Endothelial cell (in vitro differentiated cells): ENCODE results near the gene PARD3B. TPM values are rescaled to one million over a fixed set of nuclear protein-coding genes. Genes with fewer than 3 reads are reported as not detected.
"Not testable (repeated sequence)": the region's sequence is repeated elsewhere in the genome, so short reads cannot be mapped to it uniquely, and the experiment has no call there.

ENCODE experiments used
- DNase-seq: peaks from one replicate; pipeline ENCODE4 v3.0.0; 2021; ENCODE audit warnings: low spot score
- H3K27ac Mint-ChIP-seq: one replicate; pipeline ENCODE4 v1.8.0; 2021; ENCODE audit warnings: mixed read lengths, inconsistent platforms; ENCODE audit not compliant: unreplicated experiment
- H3K27me3 Mint-ChIP-seq: one replicate; pipeline ENCODE4 v1.8.0; 2021; ENCODE audit warnings: mild to moderate bottlenecking, moderate library complexity, mixed read lengths, inconsistent platforms; ENCODE audit not compliant: unreplicated experiment
- H3K36me3 Mint-ChIP-seq: one replicate; pipeline ENCODE4 v1.8.0; 2021; ENCODE audit warnings: mild to moderate bottlenecking, low read depth, mixed read lengths, inconsistent platforms; ENCODE audit not compliant: unreplicated experiment
- H3K4me1 Mint-ChIP-seq: one replicate; pipeline ENCODE4 v1.8.0; 2021; ENCODE audit warnings: mild to moderate bottlenecking, mixed read lengths, inconsistent platforms; ENCODE audit not compliant: unreplicated experiment
- H3K4me3 Mint-ChIP-seq: one replicate; pipeline ENCODE4 v1.8.0; 2021; ENCODE audit warnings: mild to moderate bottlenecking, mixed read lengths, inconsistent platforms; ENCODE audit not compliant: unreplicated experiment
- H3K9me3 Mint-ChIP-seq: one replicate; pipeline ENCODE4 v1.8.0; 2021; ENCODE audit warnings: mixed read lengths, inconsistent platforms; ENCODE audit not compliant: unreplicated experiment
- CTCF ChIP-seq: fragments of 200-600 bp; sonication (generic); IDR thresholded peaks from one replicate; pipeline ENCODE4 v1.5.0; 2021; ENCODE audit warnings: antibody characterized with exemption; ENCODE audit not compliant: unreplicated experiment
- total RNA-seq: library from RNA; stranded (reverse); fragmentation: NEBNext Ultra II Directional; extraction: Animal tissue kit (Norgen Biotek cat#: 25700); gene quantifications from one replicate; pipeline ENCODE4 v1.2.1, GENCODE V29; 2021; ENCODE audit not compliant: unreplicated experiment

PARD3B gene
- total RNA-seq, 1 donor from 2014 or later: 17.4 TPM

GRCh38 chr2:205483095-205483494 is 937.8 kb downstream of the PARD3B start:
- TF ChIP-seq CTCF: no peak
- H3K27ac Mint-ChIP-seq: no peak overlapping the region
- peaks cover 1% of the 10 kb centered on the region for H3K27me3 Mint-ChIP-seq
- H3K9me3 Mint-ChIP-seq: no peaks in the 10 kb centered on the region
- no peak for DNase-seq
- no peaks in the 10 kb centered on the region for H3K36me3 Mint-ChIP-seq
- H3K4me1 Mint-ChIP-seq: peaks cover 5% of the 10 kb centered on the region
- H3K4me3 Mint-ChIP-seq: no peak overlapping the region

DNA sequence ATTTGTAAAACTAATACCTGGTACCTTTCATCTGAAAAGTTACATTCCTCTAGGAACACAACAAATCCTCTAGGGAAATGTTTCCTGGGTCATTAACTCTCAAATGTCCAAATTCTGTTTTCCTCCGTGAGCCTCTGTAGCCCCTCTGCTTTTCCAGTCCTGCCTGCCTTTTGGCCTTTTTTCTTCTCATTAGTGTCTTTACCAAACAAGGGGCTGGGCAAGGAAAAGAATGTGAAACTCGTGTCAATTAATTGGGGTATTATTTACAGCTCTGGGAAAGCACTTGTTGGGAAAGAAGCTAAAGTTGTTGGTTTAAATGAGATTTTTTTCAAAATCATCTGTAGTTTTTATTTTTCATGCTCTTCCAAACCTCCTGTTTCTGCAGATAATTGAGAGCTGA is 938.9 kb downstream of the PARD3B start:
- no peak for DNase-seq
- H3K27ac Mint-ChIP-seq: no peak overlapping the region
- no peaks in the 10 kb centered on the region for H3K9me3 Mint-ChIP-seq
- H3K27me3 Mint-ChIP-seq: peaks cover 1% of the 10 kb centered on the region
- no peak for TF ChIP-seq CTCF
- H3K4me3 Mint-ChIP-seq: no peak overlapping the region
- H3K36me3 Mint-ChIP-seq: no peaks in the 10 kb centered on the region
- peaks cover 5% of the 10 kb centered on the region for H3K4me1 Mint-ChIP-seq

DNA sequence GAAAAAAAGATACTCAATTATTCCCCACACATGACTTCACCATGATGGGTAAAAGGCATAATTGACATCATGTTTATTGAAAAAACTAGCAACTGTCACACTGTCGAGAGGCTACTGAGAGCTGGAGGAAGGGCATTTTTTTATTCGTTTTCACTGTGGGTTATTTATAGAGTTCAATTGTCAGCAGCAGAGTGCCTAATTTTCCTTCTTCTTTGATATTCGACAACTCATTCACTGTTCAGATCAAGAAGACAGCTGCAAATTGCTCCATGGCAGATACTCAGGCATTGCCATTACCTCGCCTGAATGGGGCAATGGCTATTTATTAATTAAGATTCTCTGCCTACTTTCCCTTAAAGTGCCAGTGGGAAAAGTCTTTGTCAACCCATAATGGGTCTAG is 939.5 kb downstream of the PARD3B start:
- H3K4me3 Mint-ChIP-seq: no peak overlapping the region
- peaks cover 1% of the 10 kb centered on the region for H3K27me3 Mint-ChIP-seq
- H3K4me1 Mint-ChIP-seq: peaks cover 5% of the 10 kb centered on the region
- H3K36me3 Mint-ChIP-seq: no peaks in the 10 kb centered on the region
- no peak for TF ChIP-seq CTCF
- no peak for DNase-seq
- H3K9me3 Mint-ChIP-seq: no peaks in the 10 kb centered on the region
- no peak overlapping the region for H3K27ac Mint-ChIP-seq

DNA sequence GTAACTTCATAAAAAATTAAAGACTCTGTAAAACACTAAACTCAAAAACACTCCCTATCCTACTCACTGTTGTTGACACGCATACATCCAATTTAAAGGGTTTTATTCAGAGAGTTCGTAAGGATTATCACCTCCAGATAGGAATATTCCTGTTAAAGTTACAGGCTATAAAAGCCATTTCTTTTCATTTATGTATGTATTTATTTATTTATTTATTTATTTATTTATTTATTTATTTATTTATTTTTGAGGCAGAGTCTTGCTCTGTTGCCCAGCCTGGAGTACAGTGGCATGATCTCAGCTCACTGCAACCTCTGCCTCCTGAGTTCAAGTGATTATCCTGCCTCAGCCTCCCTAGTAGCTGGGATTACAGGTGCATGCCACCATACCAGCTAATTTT is 948.3 kb downstream of the PARD3B start:
- not testable (repeated sequence) for H3K27me3 Mint-ChIP-seq, DNase-seq, H3K4me3 Mint-ChIP-seq, H3K9me3 Mint-ChIP-seq, H3K4me1 Mint-ChIP-seq, H3K36me3 Mint-ChIP-seq, H3K27ac Mint-ChIP-seq

GRCh38 chr2:205494537-205495235 is 949.4 kb downstream of the PARD3B start:
- DNase-seq: no peak
- peaks cover 2% of the 10 kb centered on the region for H3K27me3 Mint-ChIP-seq
- no peak overlapping the region for H3K27ac Mint-ChIP-seq
- H3K36me3 Mint-ChIP-seq: no peaks in the 10 kb centered on the region
- H3K9me3 Mint-ChIP-seq: no peaks in the 10 kb centered on the region
- H3K4me1 Mint-ChIP-seq: no peaks in the 10 kb centered on the region
- H3K4me3 Mint-ChIP-seq: no peak overlapping the region
- TF ChIP-seq CTCF: no peak
